GM21423 (cell line): Measurements from ENCODE around the gene ZNF586.
"Not testable (repeated sequence)": the region's sequence is repeated elsewhere in the genome, so short reads cannot be mapped to it uniquely, and the experiment has no call there.

Experiments
- ATAC-seq: cut with Tn5 transposase; IDR thresholded peaks from one replicate; pipeline ENCODE4 v1.9.1; 2021; ENCODE audit warnings: mild to moderate bottlenecking, moderate library complexity; ENCODE audit not compliant: unreplicated experiment

ZNF586 gene

GRCh38 chr19:57789288-57789687, 19.8 kb downstream of the ZNF586 start:
- ATAC-seq, result no peak

- not testable (repeated sequence) for ATAC-seq
Measured at GRCh38 chr19:57796580-57796979, 27.1 kb downstream of the ZNF586 start.

- no peak for ATAC-seq
Measured at GRCh38 chr19:57800696-57801095, 31.2 kb downstream of the ZNF586 start.

GRCh38 chr19:57802269-57802668, 32.8 kb downstream of the ZNF586 start:
- ATAC-seq, result no peak

GRCh38 chr19:57803265-57803593, 33.8 kb downstream of the ZNF586 start:
- no peak for ATAC-seq

- no peak for ATAC-seq
Measured at GRCh38 chr19:57803594-57804325, 34.3 kb downstream of the ZNF586 start.

GRCh38 chr19:57807541-57807940, 38.1 kb downstream of the ZNF586 start:
- no peak for ATAC-seq

- not testable (repeated sequence) for ATAC-seq
Measured at GRCh38 chr19:57810410-57811295, 41.2 kb downstream of the ZNF586 start.

GRCh38 chr19:57812226-57812625, 42.8 kb downstream of the ZNF586 start:
- ATAC-seq, result no peak

- not testable (repeated sequence) for ATAC-seq
Measured at GRCh38 chr19:57812975-57813820, 43.7 kb downstream of the ZNF586 start.

- ATAC-seq, result no peak
Measured at GRCh38 chr19:57813919-57814504, 44.5 kb downstream of the ZNF586 start.

- ATAC-seq, result peak; percentile 63
Measured at GRCh38 chr19:57814505-57815246, 45.2 kb downstream of the ZNF586 start, which contains the start of gene ZNF552. Gene ZNF552, minus strand, starts transcription at chr19:57814913. Its CDS starts 170 bp downstream, at chr19:57814743.

- ATAC-seq, result no peak
Measured at GRCh38 chr19:57815247-57816075, 46.0 kb downstream of the ZNF586 start.

- ATAC-seq, result no peak
Measured at GRCh38 chr19:57816652-57817051, 47.2 kb downstream of the ZNF586 start.

- no peak for ATAC-seq
Measured at GRCh38 chr19:57817976-57818375, 48.5 kb downstream of the ZNF586 start.

- no peak for ATAC-seq
Measured at GRCh38 chr19:57818378-57818777, 48.9 kb downstream of the ZNF586 start.

GRCh38 chr19:57819475-57820148, 50.1 kb downstream of the ZNF586 start:
- ATAC-seq, result peak; percentile 90

GRCh38 chr19:57820599-57820998, 51.1 kb downstream of the ZNF586 start:
- ATAC-seq, result no peak

GRCh38 chr19:57821095-57821494, 51.6 kb downstream of the ZNF586 start:
- not testable (repeated sequence) for ATAC-seq
